IMR-90 (cell line): ENCODE measurements around the gene LONP1. TPM values are rescaled to one million over a fixed set of nuclear protein-coding genes. Genes with fewer than 3 reads are reported as not detected.

ENCODE experiments used
- ATAC-seq: fragments of 200-7000 bp; cut with Tn5 transposase; 2 replicates; pipeline ENCODE4 v1.9.1; 2020; ENCODE audit warnings: low read depth, mild to moderate bottlenecking, moderate library complexity
- BruUV-seq: library from RNA; stranded (reverse); fragments of 400-500 nt; replicated peaks from 2 replicates; lab custom pipeline; 2021; lab: Mats Ljungman, UMichigan
- CTCF ChIA-PET: fragments of 300-600 bp; formaldehyde crosslinking; extraction: SDS; loops from one replicate; lab custom pipeline; 2021; ENCODE audit warnings: antibody characterized with exemption; lab: Yijun Ruan, JAX
- POLR2A ChIA-PET: fragments of 300-600 bp; sonication (Branson Sonifier 250); formaldehyde crosslinking; loops from one replicate; lab custom pipeline; 2022; ENCODE audit warnings: antibody characterized with exemption; ENCODE audit not compliant: unreplicated experiment; lab: Charles Lee
- DNase-seq: peaks from one replicate; pipeline ENCODE4 v3.0.0; 2013
- H2AFZ ChIP-seq: replicated peaks from 2 replicates; pipeline ENCODE3; 2013; ENCODE audit warnings: low read length, mild to moderate bottlenecking; ENCODE audit not compliant: poor library complexity
- H2AK5ac ChIP-seq: 2 replicates; pipeline ENCODE4 v1.6.1; 2013; ENCODE audit warnings: low read depth, low read length, inconsistent platforms
- H2AK9ac ChIP-seq: replicated peaks from 2 replicates; pipeline ENCODE3; 2013; ENCODE audit warnings: mild to moderate bottlenecking, low read depth, low read length, moderate library complexity; ENCODE audit not compliant: poor library complexity
- H2BK120ac ChIP-seq: 2 replicates; pipeline ENCODE4 v1.6.1; 2013; ENCODE audit warnings: low read depth, low read length, inconsistent platforms
- H2BK15ac ChIP-seq: 3 replicates; pipeline ENCODE4 v1.6.1; 2013; ENCODE audit warnings: low read depth, low read length, inconsistent platforms
- H2BK20ac ChIP-seq: 2 replicates; pipeline ENCODE4 v1.6.1; 2013; ENCODE audit warnings: low read depth, mild to moderate bottlenecking, inconsistent platforms, low read length, moderate library complexity
- H2BK5ac ChIP-seq: 2 replicates; pipeline ENCODE4 v1.6.1; 2013; ENCODE audit warnings: mild to moderate bottlenecking, low read depth, low read length, inconsistent platforms; ENCODE audit not compliant: poor library complexity, severe bottlenecking
- H3K14ac ChIP-seq: replicated peaks from 2 replicates; pipeline ENCODE4 v1.6.1; 2013; ENCODE audit warnings: low read depth, low read length, inconsistent platforms
- H3K18ac ChIP-seq: 2 replicates; pipeline ENCODE4 v1.6.1; 2013; ENCODE audit warnings: low read depth, low read length, control low read depth
- H3K23ac ChIP-seq: 2 replicates; pipeline ENCODE4 v1.6.1; 2013; ENCODE audit warnings: low read depth, low read length, inconsistent platforms
- H3K27ac ChIP-seq: 2 replicates; pipeline ENCODE4 v1.5.1; 2013; ENCODE audit warnings: mild to moderate bottlenecking, control low read depth, low read length; ENCODE audit not compliant: insufficient read depth
- H3K27me3 ChIP-seq: 2 replicates; pipeline ENCODE4 v1.6.1; 2013; ENCODE audit warnings: low read length; ENCODE audit not compliant: control insufficient read depth, insufficient read depth
- H3K36me3 ChIP-seq: 2 replicates; pipeline ENCODE4 v1.6.1; 2013; ENCODE audit warnings: low read length, mixed read lengths; ENCODE audit not compliant: control insufficient read depth, insufficient read depth
- H3K4ac ChIP-seq: 2 replicates; pipeline ENCODE4 v1.6.1; 2013; ENCODE audit warnings: low read depth, low read length, inconsistent platforms
- H3K4me1 ChIP-seq: 2 replicates; pipeline ENCODE4 v1.6.1; 2013; ENCODE audit warnings: low read length, mixed read lengths; ENCODE audit not compliant: control insufficient read depth, insufficient read depth
- H3K4me2 ChIP-seq: 2 replicates; pipeline ENCODE4 v1.6.1; 2013; ENCODE audit warnings: low read depth, mild to moderate bottlenecking, control low read depth, low read length, moderate library complexity
- H3K4me3 ChIP-seq: 2 replicates; pipeline ENCODE4 v1.5.1; 2013; ENCODE audit warnings: low read depth, mild to moderate bottlenecking, control low read depth, low read length, moderate library complexity; ENCODE audit not compliant: insufficient read depth
- H3K56ac ChIP-seq: 2 replicates; pipeline ENCODE4 v1.6.1; 2013; ENCODE audit warnings: low read length, inconsistent platforms; ENCODE audit not compliant: insufficient read depth; ENCODE audit errors: extremely low read depth
- H3K79me1 ChIP-seq, 2 experiments: 2 replicates each; pipeline ENCODE4 v1.6.1; 2013; ENCODE audit warnings: low read length in 2 of 2, inconsistent platforms in 1 of 2, low read depth in 1 of 2
- H3K9ac ChIP-seq: 2 replicates; pipeline ENCODE4 v1.6.1; 2013; ENCODE audit warnings: low read depth, low read length, control low read depth
- H3K9me1 ChIP-seq: 2 replicates; pipeline ENCODE4 v1.6.1; 2013; ENCODE audit warnings: low read length, inconsistent platforms; ENCODE audit not compliant: insufficient read depth
- H3K9me3 ChIP-seq: 2 replicates; pipeline ENCODE4 v1.6.1; 2013; ENCODE audit warnings: low read length; ENCODE audit not compliant: control insufficient read depth, insufficient read depth
- H4K20me1 ChIP-seq: 2 replicates; pipeline ENCODE4 v1.6.1; 2013; ENCODE audit warnings: low read length, inconsistent platforms; ENCODE audit not compliant: insufficient read depth
- H4K5ac ChIP-seq: 2 replicates; pipeline ENCODE4 v1.6.1; 2013; ENCODE audit warnings: mild to moderate bottlenecking, low read depth, low read length, control low read depth
- H4K8ac ChIP-seq, 2 experiments: 2 replicates each; pipeline ENCODE4 v1.6.1; 2013; ENCODE audit warnings: low read depth in 2 of 2, low read length in 2 of 2, control low read depth in 1 of 2, inconsistent platforms in 1 of 2
- H4K91ac ChIP-seq: 2 replicates; pipeline ENCODE4 v1.6.1; 2013; ENCODE audit warnings: low read depth, low read length, inconsistent platforms; ENCODE audit not compliant: insufficient read depth
- BHLHE40 ChIP-seq: fragments of 150-350 bp; IDR thresholded peaks from 2 replicates; pipeline ENCODE4 v1.6.1; 2016; ENCODE audit warnings: mild to moderate bottlenecking, low read depth, low read length
- CHD1 ChIP-seq: IDR thresholded peaks from 2 replicates; pipeline ENCODE4 v1.6.1; 2012; ENCODE audit warnings: low read depth, low read length, improper control_type of control experiment
- CTCF ChIP-seq: conservative IDR thresholded peaks from 2 replicates; pipeline ENCODE4 v1.5.1; 2012; ENCODE audit warnings: mild to moderate bottlenecking, low read depth, low read length, improper control_type of control experiment
- ELK1 ChIP-seq: fragments of 150-350 bp; IDR thresholded peaks from 2 replicates; pipeline ENCODE4 v1.6.1; 2016; ENCODE audit warnings: low read depth, mild to moderate bottlenecking, low read length, moderate library complexity, borderline replicate concordance
- FOS ChIP-seq: fragments of 150-350 bp; IDR thresholded peaks from 2 replicates; pipeline ENCODE4 v1.6.1; 2016; ENCODE audit warnings: low read depth, low read length
- MAZ ChIP-seq: IDR thresholded peaks from 2 replicates; pipeline ENCODE4 v1.6.1; 2012; ENCODE audit warnings: low read depth, mild to moderate bottlenecking, low read length, improper control_type of control experiment, moderate library complexity, borderline replicate concordance
- MXI1 ChIP-seq: IDR thresholded peaks from 2 replicates; pipeline ENCODE4 v1.6.1; 2012; ENCODE audit warnings: low read depth, mild to moderate bottlenecking, low read length, moderate library complexity, borderline replicate concordance
- NFE2L2 ChIP-seq: fragments of 150-350 bp; IDR thresholded peaks from 2 replicates; pipeline ENCODE4 v1.6.1; 2016; ENCODE audit warnings: low read depth, mild to moderate bottlenecking, low read length
- POLR2A ChIP-seq: IDR thresholded peaks from 2 replicates; pipeline ENCODE4 v1.6.1; 2012; ENCODE audit warnings: mild to moderate bottlenecking, low read depth, low read length
- RCOR1 ChIP-seq: IDR thresholded peaks from 2 replicates; pipeline ENCODE4 v1.6.1; 2012; ENCODE audit warnings: mild to moderate bottlenecking, low read length, improper control_type of control experiment; ENCODE audit not compliant: insufficient replicate concordance
- RFX5 ChIP-seq: IDR thresholded peaks from 2 replicates; pipeline ENCODE4 v1.8.0; 2012; ENCODE audit warnings: low read depth, mild to moderate bottlenecking, low read length, moderate library complexity
- SMC3 ChIP-seq: fragments of 150-350 bp; IDR thresholded peaks from 2 replicates; pipeline ENCODE4 v1.6.1; 2016; ENCODE audit warnings: low read depth, mild to moderate bottlenecking, antibody characterized with exemption, low read length, moderate library complexity
- WGBS, 2 experiments: methylation state at CpG; one replicate each; pipeline versions ENCODE4 v1.1.5 to v1.1.7; 2013; ENCODE audit warnings: missing lambda C conversion rate in 2 of 2; ENCODE audit not compliant: insufficient read length in 1 of 2; ENCODE audit errors: extremely low coverage in 2 of 2; 5-methylcytosine and 5-hydroxymethylcytosine counted together
- dilution Hi-C: fragments of 300-500 bp; cut with HindIII; formaldehyde crosslinking; loops from one replicate; pipeline ENCODE4 v1.14.3; 2018; ENCODE audit warnings: low sequenced_read_pairs; ENCODE audit not compliant: unreplicated experiment
- in situ Hi-C: fragments of 300-500 bp; cut with MboI; formaldehyde crosslinking; loops from 3 replicates; pipeline ENCODE4 v1.14.3; 2019; ENCODE audit warnings: low sequenced_read_pairs, inconsistent platforms, mixed read lengths
- intact Hi-C: fragments of 100-400 bp; cut with micrococcal nuclease; formaldehyde crosslinking; loops from 2 replicates; pipeline ENCODE4 v1.10.0; 2022
- polyA plus RNA-seq, 3 experiments: library from polyadenylated mRNA; depleted of rRNA; stranded (reverse); fragments of >200 nt; gene quantifications; 2 replicates each; pipeline ENCODE4 v1.2.3, GENCODE V29; 2012; ENCODE audit warnings: low replicate concordance in 1 of 3
- total RNA-seq: library from RNA; depleted of rRNA; stranded (reverse); fragments of >200 nt; gene quantifications from 2 replicates; pipeline ENCODE4 v1.2.3, GENCODE V29; 2012
- TF ChIP-seq, protein P1 (sequence below): fragments of 150-350 bp; IDR thresholded peaks from 2 replicates; pipeline ENCODE4 v1.6.1; 2017; ENCODE audit warnings: mild to moderate bottlenecking, antibody characterized with exemption, low read length, low read depth

The LONP1 gene
- total and polyA plus RNA-seq, 2 of the 4 experiments (the other 2 are of a cell fraction), result 64.2 to 93.2 TPM

GRCh38 chr19:5676105-5676771, 43.7 kb downstream of the LONP1 start:
- H2BK20ac ChIP-seq, result no peak overlapping the region
- ChIA-PET CTCF (no interaction called here), POLR2A (no interaction called here)
- H2BK5ac ChIP-seq, result no peak overlapping the region
- no peak overlapping the region for H4K8ac ChIP-seq
- H3K27ac ChIP-seq, result no peak overlapping the region
- H3K36me3 ChIP-seq, result peaks cover 6% of the 10 kb centered on the region; the same call in 1 of the 2 replicates
- H3K27me3 ChIP-seq, result no peaks in the 10 kb centered on the region
- BruUV-seq, result no TSS peak
- H3K9me1 ChIP-seq, result peaks cover 7% of the 10 kb centered on the region; the same call in 1 of the 2 replicates
- H3K23ac ChIP-seq, result no peak overlapping the region
- H3K79me1 ChIP-seq, result peaks cover 12 to 16% of the 10 kb centered on the region in 2 experiments; a peak in 3 of 4 replicates
- H3K14ac ChIP-seq, result no peak overlapping the region
- H4K20me1 ChIP-seq, result no peaks in the 10 kb centered on the region; the same call in 1 of the 2 replicates
- dilution Hi-C loops, result no loop called here
- WGBS, 2 experiments, result 74% methylated on average over 6 of the region's 17 CpGs; no CpG with 5 or more reads in 1 of the 2 experiments
- peaks cover 5% of the 10 kb centered on the region for H3K4me1 ChIP-seq
- H4K5ac ChIP-seq, result no peak overlapping the region
- TF ChIP-seq MXI1, result no peak
- TF ChIP-seq, protein P1, sequence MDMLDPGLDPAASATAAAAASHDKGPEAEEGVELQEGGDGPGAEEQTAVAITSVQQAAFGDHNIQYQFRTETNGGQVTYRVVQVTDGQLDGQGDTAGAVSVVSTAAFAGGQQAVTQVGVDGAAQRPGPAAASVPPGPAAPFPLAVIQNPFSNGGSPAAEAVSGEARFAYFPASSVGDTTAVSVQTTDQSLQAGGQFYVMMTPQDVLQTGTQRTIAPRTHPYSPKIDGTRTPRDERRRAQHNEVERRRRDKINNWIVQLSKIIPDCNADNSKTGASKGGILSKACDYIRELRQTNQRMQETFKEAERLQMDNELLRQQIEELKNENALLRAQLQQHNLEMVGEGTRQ, result no peak
- TF ChIP-seq CHD1, result no peak
- TF ChIP-seq RCOR1, result no peak
- TF ChIP-seq FOS, result no peak
- no peak for TF ChIP-seq CTCF
- TF ChIP-seq POLR2A, result no peak
- TF ChIP-seq RFX5, result no peak
- TF ChIP-seq BHLHE40, result no peak
- no peak for TF ChIP-seq NFE2L2
- TF ChIP-seq ELK1, result no peak
- no peak for TF ChIP-seq MAZ
- TF ChIP-seq SMC3, result no peak
- H3K9me3 ChIP-seq, result no peaks in the 10 kb centered on the region
- H3K4me2 ChIP-seq, result no peak overlapping the region
- no peak overlapping the region for H2BK15ac ChIP-seq
- no peak overlapping the region for H3K4me3 ChIP-seq
- DNase-seq (no peak), ATAC-seq (no peak)
- intact Hi-C loops, result no loop called here
- no peak overlapping the region for H3K18ac ChIP-seq
- H2AK9ac ChIP-seq, result peak overlapping the region; percentile 1
- no peak overlapping the region for H3K56ac ChIP-seq
- H2BK120ac ChIP-seq, result no peak overlapping the region
- H2AFZ ChIP-seq, result peak overlapping the region; percentile 23
- in situ Hi-C loops, result no loop called here
- no peak overlapping the region for H3K4ac ChIP-seq
- H3K9ac ChIP-seq, result no peak overlapping the region
- H4K91ac ChIP-seq, result no peak overlapping the region
- H2AK5ac ChIP-seq, result no peak overlapping the region
